GM12875 (cell line): ENCODE results near the gene A4GALT.
A peak's percentile ranks its signal among the peaks of the same experiment; 100 is the strongest.

Source experiments
- H3K4me3 ChIP-seq: one replicate; pipeline ENCODE4 v1.5.1; 2011; ENCODE audit warnings: low read depth, low read length, control low read depth
- CTCF ChIP-seq: IDR thresholded peaks from 2 replicates; pipeline ENCODE4 v1.5.1; 2011; ENCODE audit warnings: low read depth, mild to moderate bottlenecking, control low read depth, inconsistent platforms, low read length, moderate library complexity, borderline replicate concordance; ENCODE audit not compliant: insufficient read depth

A4GALT gene, protein sequence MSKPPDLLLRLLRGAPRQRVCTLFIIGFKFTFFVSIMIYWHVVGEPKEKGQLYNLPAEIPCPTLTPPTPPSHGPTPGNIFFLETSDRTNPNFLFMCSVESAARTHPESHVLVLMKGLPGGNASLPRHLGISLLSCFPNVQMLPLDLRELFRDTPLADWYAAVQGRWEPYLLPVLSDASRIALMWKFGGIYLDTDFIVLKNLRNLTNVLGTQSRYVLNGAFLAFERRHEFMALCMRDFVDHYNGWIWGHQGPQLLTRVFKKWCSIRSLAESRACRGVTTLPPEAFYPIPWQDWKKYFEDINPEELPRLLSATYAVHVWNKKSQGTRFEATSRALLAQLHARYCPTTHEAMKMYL

DNA sequence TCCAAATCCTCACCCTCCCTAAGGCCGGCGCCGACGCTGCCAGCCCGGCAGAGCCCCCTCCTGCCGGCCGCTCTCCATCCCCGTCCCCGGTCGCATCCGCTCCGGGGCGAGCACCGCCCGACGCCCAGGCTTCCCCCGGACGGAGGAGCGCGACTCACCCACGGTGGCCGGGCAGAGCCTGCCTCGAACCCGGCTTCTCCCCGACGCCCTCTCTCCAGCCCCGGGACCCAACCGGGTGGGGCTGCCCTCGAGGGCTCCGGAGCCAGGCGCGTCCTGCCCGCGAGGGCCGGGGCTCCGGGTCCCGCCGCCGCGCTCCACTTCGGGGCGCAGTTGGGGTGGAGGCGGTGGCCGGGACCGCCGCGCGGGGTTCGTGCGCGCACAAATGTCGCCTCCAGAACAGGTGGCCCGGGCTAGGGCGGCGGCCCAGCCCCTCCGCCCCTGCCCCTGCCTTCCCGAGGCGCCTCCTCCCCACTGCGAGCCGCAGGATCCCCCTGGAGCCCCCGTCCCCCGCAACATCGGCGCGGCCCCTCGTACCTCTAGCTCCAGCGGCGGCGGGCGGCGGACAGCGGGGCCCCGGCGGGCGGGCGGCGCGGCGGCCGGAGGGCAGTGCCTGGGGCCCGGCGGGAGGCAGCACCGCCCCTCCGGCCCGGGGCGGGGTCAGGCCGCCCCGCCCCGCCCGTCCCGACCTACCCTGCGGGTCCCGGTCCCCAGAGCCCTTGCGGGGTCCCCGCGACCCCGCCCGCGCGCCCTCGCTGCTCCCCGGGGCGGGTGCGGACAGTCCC, at the start of gene A4GALT:
A4GALT (minus strand) TSS at position 608 of the 782 bp plus-strand sequence. CDS start 26,919 bp downstream, outside the sequence.
- TF ChIP-seq CTCF = 0 out of 2 replicates have a peak, but pooled peaks have one; percentile 1
- peak within 1 kb of the TSS; percentile 92 for H3K4me3 ChIP-seq

DNA sequence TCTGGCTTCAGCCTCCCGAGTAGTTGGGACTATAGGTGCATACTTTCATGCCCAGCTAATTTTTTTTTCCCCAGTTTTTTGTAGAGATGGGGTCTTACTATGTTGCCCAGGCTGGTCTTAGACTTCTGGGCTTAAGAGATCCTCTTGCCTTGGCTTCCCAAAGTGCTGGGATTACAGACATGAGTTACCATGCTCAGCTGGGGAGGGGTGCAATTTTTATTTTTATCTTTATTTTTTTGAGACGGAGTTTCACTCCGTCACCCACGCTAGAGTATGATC, 49.7 kb upstream of the A4GALT start:
- no peak for TF ChIP-seq CTCF
- no peak overlapping the region for H3K4me3 ChIP-seq

GRCh38 chr22:42769574-42770447, 49.1 kb upstream of the A4GALT start:
- peak overlapping the region; percentile 51 for H3K4me3 ChIP-seq
- TF ChIP-seq CTCF = no peak

DNA sequence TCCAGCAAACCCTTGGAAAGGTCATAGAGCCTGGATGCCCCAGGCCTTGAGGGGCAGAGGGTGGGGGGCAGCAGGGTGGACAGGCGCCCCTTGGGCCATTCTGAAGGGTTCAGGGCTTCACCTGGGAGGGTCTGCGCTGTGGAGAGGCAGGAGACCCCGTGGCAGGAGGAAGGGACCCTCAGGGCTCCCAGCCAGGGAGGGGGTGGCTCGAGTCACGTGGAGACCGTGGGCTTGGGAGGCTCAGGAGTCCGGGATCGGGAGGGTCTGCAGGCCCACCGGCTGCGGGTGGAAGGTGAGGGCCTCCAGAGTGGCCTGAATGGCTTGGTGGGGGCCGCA, 48.5 kb upstream of the A4GALT start:
- H3K4me3 ChIP-seq = no peak overlapping the region
- no peak for TF ChIP-seq CTCF

DNA sequence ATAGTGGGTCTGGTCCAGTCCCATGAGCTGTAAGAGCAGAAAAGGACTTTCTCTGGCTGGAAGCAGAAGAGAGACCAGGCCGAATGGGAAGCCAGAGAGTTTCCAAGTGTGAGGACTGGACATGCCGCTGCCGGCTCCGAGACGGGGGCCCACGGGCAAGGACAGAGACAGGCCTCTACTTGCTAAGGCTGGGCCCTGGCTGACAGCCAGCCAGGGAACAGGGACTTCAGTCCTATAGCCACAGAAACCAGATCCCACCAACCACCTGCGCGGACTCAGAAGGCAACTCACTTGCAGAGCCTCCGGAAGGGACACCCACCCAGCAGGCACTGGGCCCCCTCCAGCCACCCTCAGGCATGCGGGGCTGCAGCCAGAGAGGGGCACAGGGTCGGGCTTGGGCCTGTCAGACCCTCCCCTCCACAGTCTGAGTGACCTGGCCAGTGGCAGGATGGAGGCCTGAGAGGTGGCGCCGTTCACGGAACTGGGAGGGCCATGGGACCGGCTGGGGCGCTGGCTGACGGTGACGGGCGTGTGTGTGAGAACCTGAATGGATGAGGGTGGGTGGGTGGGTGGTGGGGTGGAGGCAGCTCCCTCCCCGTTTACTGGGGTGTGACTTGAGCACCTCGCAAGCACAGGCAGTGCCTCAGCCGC, 47.8 kb upstream of the A4GALT start:
- no peak overlapping the region for H3K4me3 ChIP-seq
- no peak for TF ChIP-seq CTCF

GRCh38 chr22:42766860-42767259, 46.2 kb upstream of the A4GALT start:
- H3K4me3 ChIP-seq = no peak overlapping the region
- TF ChIP-seq CTCF = no peak
